ENCODE data around the gene LAX1.

LAX1 gene

GRCh38 chr1:203813581-203814341, 48.8 kb downstream of the LAX1 start:
- no peak for DNase-seq (ENCODE audit: low spot score)

GRCh38 chr1:203818399-203818798, 53.4 kb downstream of the LAX1 start:
- DNase-seq (ENCODE audit: low spot score), result no peak

- DNase-seq (ENCODE audit: low spot score), result no peak
Measured at GRCh38 chr1:203823306-203823705, 58.3 kb downstream of the LAX1 start.

Measured in HuH-7 (cell line).